ENCODE results near the gene ZNF222.

The ZNF222 gene

DNA sequence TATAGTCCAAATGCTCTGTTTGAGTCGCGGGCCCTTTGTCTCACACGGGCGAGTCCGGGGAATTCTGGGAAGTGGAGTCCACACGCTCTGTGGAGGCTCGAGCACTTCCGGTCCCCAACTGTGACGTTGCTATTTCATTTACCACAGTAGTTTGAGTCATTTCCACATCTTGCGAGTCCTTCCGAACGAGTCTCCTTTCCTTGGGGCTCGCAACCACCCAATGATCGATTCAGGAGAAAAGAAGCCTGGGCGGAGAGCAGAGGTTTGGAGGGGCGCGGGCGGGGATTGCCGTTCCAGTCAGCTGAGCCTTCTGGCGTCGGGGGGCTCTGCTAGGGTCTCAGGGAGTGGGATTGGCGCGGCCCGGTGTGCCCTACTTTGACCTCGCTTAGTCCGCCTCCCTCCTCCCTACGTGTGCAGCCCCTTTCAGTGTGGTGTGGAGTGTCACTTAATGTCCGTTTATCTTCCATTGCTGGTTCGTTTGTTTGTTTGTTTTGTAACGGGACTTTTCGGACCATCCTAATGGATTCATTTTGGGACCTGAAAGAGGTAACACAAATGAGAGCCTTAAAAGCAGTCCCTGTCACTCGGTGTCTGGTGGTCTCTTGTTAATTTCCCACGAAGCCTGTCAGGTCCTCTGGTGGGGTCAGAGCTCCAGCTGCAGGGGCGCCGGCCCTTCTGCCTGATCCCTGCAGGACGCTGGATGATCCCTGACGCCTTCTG is at the start of gene ZNF222:
TSS of gene ZNF222 (plus strand) at position 163 of the 720 bp plus-strand sequence. CDS start at position 221, 58 bp downstream.
- H3K4me1 ChIP-seq: peaks cover 0 to 14% (median 3%) of the 10 kb centered on the region in 4 donors
- peaks cover 37 to 40% (median 38%) of the 10 kb centered on the region in 3 donors for H3K36me3 ChIP-seq
- intact Hi-C loops (cut with DNase I; ENCODE audit: low total_unique reads): no loop called here
- peak within 1 kb of the TSS; percentile 61 to 64 for H3K27ac ChIP-seq
- H3K4me3 ChIP-seq: peak within 1 kb of the TSS; percentile 66 to 71
- TF ChIP-seq, protein P1, sequence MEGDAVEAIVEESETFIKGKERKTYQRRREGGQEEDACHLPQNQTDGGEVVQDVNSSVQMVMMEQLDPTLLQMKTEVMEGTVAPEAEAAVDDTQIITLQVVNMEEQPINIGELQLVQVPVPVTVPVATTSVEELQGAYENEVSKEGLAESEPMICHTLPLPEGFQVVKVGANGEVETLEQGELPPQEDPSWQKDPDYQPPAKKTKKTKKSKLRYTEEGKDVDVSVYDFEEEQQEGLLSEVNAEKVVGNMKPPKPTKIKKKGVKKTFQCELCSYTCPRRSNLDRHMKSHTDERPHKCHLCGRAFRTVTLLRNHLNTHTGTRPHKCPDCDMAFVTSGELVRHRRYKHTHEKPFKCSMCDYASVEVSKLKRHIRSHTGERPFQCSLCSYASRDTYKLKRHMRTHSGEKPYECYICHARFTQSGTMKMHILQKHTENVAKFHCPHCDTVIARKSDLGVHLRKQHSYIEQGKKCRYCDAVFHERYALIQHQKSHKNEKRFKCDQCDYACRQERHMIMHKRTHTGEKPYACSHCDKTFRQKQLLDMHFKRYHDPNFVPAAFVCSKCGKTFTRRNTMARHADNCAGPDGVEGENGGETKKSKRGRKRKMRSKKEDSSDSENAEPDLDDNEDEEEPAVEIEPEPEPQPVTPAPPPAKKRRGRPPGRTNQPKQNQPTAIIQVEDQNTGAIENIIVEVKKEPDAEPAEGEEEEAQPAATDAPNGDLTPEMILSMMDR (IDR thresholded peaks at IDR 0.05): no peak
- DNase-seq: peak; percentile 84 to 88
- H3K27me3 ChIP-seq: no peaks in the 10 kb centered on the region
- H3K9me3 ChIP-seq: peaks cover 0 to 37% (median 26%) of the 10 kb centered on the region in 3 donors

DNA sequence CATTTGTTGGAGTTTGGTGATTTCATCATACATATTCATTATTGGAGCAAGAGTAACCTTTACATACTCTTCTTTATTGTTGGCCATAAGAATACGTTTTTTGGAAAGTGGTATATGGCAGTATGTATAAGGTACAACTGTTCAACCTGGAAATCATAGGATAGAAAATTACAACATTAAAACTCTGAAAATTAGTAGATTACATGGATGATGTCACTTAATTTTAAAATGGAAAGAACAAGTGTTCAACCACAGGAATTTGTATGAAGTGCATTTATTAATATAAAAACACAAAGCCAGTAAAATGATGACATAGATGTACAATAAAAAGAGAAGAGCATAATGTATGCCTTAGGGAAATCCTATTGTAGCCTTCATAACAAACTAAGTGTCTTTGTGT is 48.4 kb upstream of the ZNF222 start:
- no peak overlapping the region for H3K27ac ChIP-seq
- H3K27me3 ChIP-seq: no peaks in the 10 kb centered on the region
- intact Hi-C loops (cut with DNase I; ENCODE audit: low total_unique reads): no loop called here
- peaks cover 0 to 37% (median 17%) of the 10 kb centered on the region in 3 donors for H3K36me3 ChIP-seq
- no peaks in the 10 kb centered on the region for H3K4me1 ChIP-seq
- H3K9me3 ChIP-seq: peaks cover 23 to 99% (median 86%) of the 10 kb centered on the region in 3 donors
- no peak for DNase-seq
- TF ChIP-seq, protein P1 (IDR thresholded peaks at IDR 0.05): no peak
- no peak overlapping the region for H3K4me3 ChIP-seq

DNA sequence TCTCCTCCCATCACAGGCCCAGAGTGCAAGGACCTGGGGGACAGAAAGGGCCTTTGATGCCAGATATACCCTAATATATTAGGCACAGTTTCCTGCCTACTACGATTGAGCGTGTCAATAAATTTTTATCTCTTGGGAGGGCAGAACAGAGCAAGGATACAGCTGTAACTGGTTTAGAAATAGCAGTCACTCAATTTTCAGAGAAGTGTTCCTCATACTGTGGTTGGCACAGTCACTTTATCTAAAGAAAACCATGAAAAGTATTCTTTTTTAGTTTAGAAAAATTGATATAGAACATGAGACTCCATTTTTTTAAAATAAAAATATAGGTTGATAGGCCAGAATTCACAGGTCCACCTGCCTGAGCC is 41.7 kb upstream of the ZNF222 start:
- intact Hi-C loops (cut with DNase I; ENCODE audit: low total_unique reads): no loop called here
- H3K27me3 ChIP-seq: no peaks in the 10 kb centered on the region
- DNase-seq: no peak
- H3K27ac ChIP-seq: peak overlapping the region; percentile 82 to 85
- peaks cover 5 to 21% (median 19%) of the 10 kb centered on the region in 3 donors for H3K36me3 ChIP-seq
- peak overlapping the region; percentile 74 to 87 for H3K4me3 ChIP-seq
- H3K9me3 ChIP-seq: peaks cover 7 to 48% (median 21%) of the 10 kb centered on the region in 3 donors
- peaks cover 3 to 10% (median 5%) of the 10 kb centered on the region in 4 donors for H3K4me1 ChIP-seq
- TF ChIP-seq, protein P1 (IDR thresholded peaks at IDR 0.05): no peak

DNA sequence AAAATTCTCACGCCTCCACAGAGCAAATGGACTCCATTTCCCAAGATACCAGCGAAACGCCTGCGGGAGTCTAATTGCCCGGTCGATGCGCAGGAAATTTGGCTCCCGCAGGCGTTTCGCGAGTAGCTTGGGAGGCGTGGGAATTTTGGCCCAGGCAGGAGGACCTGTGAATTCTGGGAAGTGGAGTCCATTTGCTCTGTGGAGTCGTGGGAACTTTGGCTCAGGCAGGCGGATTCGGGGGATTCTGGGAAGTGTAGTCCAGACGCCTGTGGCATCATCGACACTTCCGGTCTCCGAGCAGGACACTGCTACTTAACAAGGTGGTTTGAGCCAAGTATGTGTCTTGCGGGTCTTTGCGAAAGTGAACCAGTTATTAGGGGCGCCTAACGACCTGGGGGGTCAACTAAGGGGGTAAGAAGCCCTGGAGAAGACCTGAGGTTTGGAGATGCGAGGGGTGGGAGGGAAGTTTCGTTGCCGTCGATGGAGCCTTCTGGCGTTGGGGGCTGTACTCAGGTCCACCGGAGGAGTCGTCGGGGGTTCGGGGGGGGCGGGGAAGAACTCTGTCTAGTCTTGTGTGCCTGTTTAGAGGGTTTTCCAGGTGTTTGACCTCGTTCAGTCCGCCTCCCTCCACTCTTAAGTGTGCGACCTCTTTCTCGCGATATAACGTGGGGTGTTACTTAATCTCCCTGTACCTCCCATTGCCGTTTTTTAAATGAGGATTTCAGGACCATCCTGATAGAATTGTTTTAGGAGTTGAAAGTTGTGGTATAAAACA is 41.1 kb upstream of the ZNF222 start, which contains the start of gene ZNF155:
TSS of gene ZNF155 (plus strand) at position 277 of the 775 bp plus-strand sequence. CDS start 4,356 bp downstream, outside the sequence.
- Histone ChIP-seq H3K27me3 (no peaks in the 10 kb centered on the region), H3K36me3 (peaks cover 11 to 26% (median 25%) of the 10 kb centered on the region in 3 donors), H3K27ac (peak within 1 kb of the TSS; percentile 82 to 85), H3K4me3 (peak within 1 kb of the TSS; percentile 74 to 87), H3K9me3 (peaks cover 7 to 44% (median 19%) of the 10 kb centered on the region in 3 donors), H3K4me1 (peaks cover 3 to 10% (median 5%) of the 10 kb centered on the region in 4 donors)
- TF ChIP-seq, protein P1 (IDR thresholded peaks at IDR 0.05): no peak
- intact Hi-C loops (cut with DNase I; ENCODE audit: low total_unique reads): no loop called here
- DNase-seq: peak; percentile 92 to 95

DNA sequence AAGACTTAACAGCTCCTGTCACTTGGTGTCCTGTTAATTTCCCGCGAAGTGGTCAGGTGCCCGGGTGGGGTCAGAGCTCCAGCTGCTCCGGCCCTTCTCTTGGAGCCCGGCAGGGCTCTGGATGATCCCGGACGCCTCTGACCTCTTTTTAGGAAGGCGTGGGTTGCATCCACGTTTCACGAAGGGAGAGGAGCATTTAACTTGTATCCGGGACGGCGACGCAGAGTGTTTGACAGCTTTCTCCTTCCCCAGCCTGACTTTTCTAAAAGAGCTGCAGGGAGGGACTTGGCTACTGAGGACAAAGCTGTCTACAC is 40.5 kb upstream of the ZNF222 start:
- intact Hi-C loops (cut with DNase I; ENCODE audit: low total_unique reads): no loop called here
- Histone ChIP-seq H3K36me3 (peaks cover 16 to 32% (median 30%) of the 10 kb centered on the region in 3 donors), H3K9me3 (peaks cover 7 to 39% (median 15%) of the 10 kb centered on the region in 3 donors), H3K4me1 (peaks cover 3 to 10% (median 5%) of the 10 kb centered on the region in 4 donors), H3K4me3 (peak overlapping the region; percentile 74 to 87), H3K27ac (peak overlapping the region; percentile 82 to 85), H3K27me3 (no peaks in the 10 kb centered on the region)
- DNase-seq: peak in 1 of 2 donors; percentile 29
- TF ChIP-seq, protein P1 (IDR thresholded peaks at IDR 0.05): no peak
